K562 (cell line): ENCODE measurements around the gene OSCP1.

Experiments
- EZH2 ChIP-seq: IDR thresholded peaks from 2 replicates; pipeline ENCODE4 v1.6.1; 2012; ENCODE audit warnings: low read depth, mild to moderate bottlenecking, inconsistent platforms, low read length, borderline replicate concordance
- MAX ChIP-seq: sonication (generic); formaldehyde crosslinking; IDR thresholded peaks from 2 replicates; pipeline ENCODE4 v1.9.0; 2022; ENCODE audit warnings: mild to moderate bottlenecking, missing genetic modification reagents
- NKRF ChIP-seq: fragments of 450-650 bp; IDR thresholded peaks from 2 replicates; pipeline ENCODE4 v1.6.1; 2016; ENCODE audit warnings: borderline replicate concordance
- POLR3A ChIP-seq: IDR thresholded peaks from 2 replicates; pipeline ENCODE4 v1.6.1; 2011; ENCODE audit warnings: borderline replicate concordance, mild to moderate bottlenecking, moderate library complexity; ENCODE audit not compliant: insufficient read length, insufficient read depth; ENCODE audit errors: extremely low read depth
- RAD21 ChIP-seq, 2 experiments: fragments of 250-450 bp in 1 of 2; fragments of 450-650 bp in 1 of 2; sonication (Bioruptor Pico) in 1 of 2; formaldehyde crosslinking in 1 of 2; IDR thresholded peaks in 1 of 2; conservative IDR thresholded peaks in 1 of 2; 2 replicates each; pipeline versions ENCODE4 v1.4.0 to v1.8.0; 2020 to 2022; ENCODE audit warnings: mild to moderate bottlenecking in 2 of 2, moderate library complexity in 1 of 2
- SPI1 ChIP-seq: IDR thresholded peaks from 2 replicates; pipeline ENCODE4 v1.6.1; 2011; ENCODE audit warnings: low read depth, low read length, control low read depth, borderline replicate concordance
- ZNF282 ChIP-seq: sonication (generic); formaldehyde crosslinking; IDR thresholded peaks from 2 replicates; pipeline ENCODE4 v1.8.1; 2023; ENCODE audit warnings: missing genetic modification reagents
- ZNF512 ChIP-seq: IDR thresholded peaks from 2 replicates; pipeline ENCODE4 v1.6.1; 2016; ENCODE audit warnings: missing genetic modification characterization, missing compliant biosample characterization

- TF ChIP-seq POLR3A (no peak), MAX (CRISPR knock-in tag) (no peak), RAD21 (CRISPR knock-in tag; conservative IDR thresholded peaks at IDR 0.05 in 1 of 2, IDR thresholded peaks at IDR 0.05 in 1 of 2) (no peak), ZNF282 (CRISPR knock-in tag) (no peak), EZH2 (no peak), NKRF (no peak), ZNF512 (tag) (no peak), SPI1 (no peak)
Observed at GRCh38 chr1:36417931-36418330, 32.3 kb downstream of the OSCP1 start.
